ENCODE results near the gene ARL8B. TPM values are rescaled to one million over a fixed set of nuclear protein-coding genes. Genes with fewer than 3 reads are reported as not detected.

The ARL8B gene
- total RNA-seq, 1 donor from 2014 or later = 145 TPM

GRCh38 chr3:5116538-5116937 lies 5.6 kb upstream of the ARL8B start:
- Histone ChIP-seq H3K36me3 (ENCODE audit: control insufficient read depth, insufficient read depth, low read length) (no peaks in the 10 kb centered on the region), H3K27me3 (ENCODE audit: control insufficient read depth, insufficient read depth, low read length) (no peaks in the 10 kb centered on the region), H3K4me3 (ENCODE audit: low read depth, low read length) (no peak overlapping the region)
- DNase-seq (ENCODE audit: low read depth) = no peak
- no peak for TF ChIP-seq CTCF (IDR thresholded peaks at IDR 0.05; ENCODE audit: insufficient read depth, low read length, severe bottlenecking)
- FAIRE-seq = no peak

DNA sequence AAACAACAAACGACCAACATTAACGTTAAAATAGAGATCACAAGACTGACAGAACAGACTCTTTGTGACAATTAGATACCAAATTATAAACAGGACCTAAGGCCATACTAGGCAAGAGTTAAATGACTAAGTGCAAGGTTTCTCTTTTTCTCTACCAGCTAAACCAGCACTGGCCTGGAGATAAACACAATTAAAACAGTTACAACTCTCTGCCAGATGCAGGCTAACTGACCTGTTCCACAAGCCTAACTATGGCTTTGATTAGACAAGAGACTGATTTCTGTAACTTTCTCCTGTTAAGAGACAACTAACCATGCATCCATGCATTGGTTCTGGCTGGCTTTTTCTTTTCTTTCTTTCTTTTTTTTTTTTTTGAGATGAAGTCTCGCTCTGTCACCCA lies 1.6 kb upstream of the ARL8B start:
- TF ChIP-seq CTCF (IDR thresholded peaks at IDR 0.05; ENCODE audit: insufficient read depth, low read length, severe bottlenecking) = no peak
- DNase-seq (ENCODE audit: low read depth) (no peak), FAIRE-seq (no peak)
- no peaks in the 10 kb centered on the region for H3K27me3 ChIP-seq (ENCODE audit: control insufficient read depth, insufficient read depth, low read length)
- no peak overlapping the region for H3K4me3 ChIP-seq (ENCODE audit: low read depth, low read length)
- H3K36me3 ChIP-seq (ENCODE audit: control insufficient read depth, insufficient read depth, low read length) = no peaks in the 10 kb centered on the region

GRCh38 chr3:5122741-5123706 lies 932 bp downstream of the ARL8B start:
- FAIRE-seq = peak; percentile 81
- H3K4me3 ChIP-seq (ENCODE audit: low read depth, low read length) = peak overlapping the region; percentile 94
- TF ChIP-seq CTCF (IDR thresholded peaks at IDR 0.05; ENCODE audit: insufficient read depth, low read length, severe bottlenecking) = peak; percentile 6
- no peaks in the 10 kb centered on the region for H3K36me3 ChIP-seq (ENCODE audit: control insufficient read depth, insufficient read depth, low read length)
- no peaks in the 10 kb centered on the region for H3K27me3 ChIP-seq (ENCODE audit: control insufficient read depth, insufficient read depth, low read length)
- DNase-seq (ENCODE audit: low read depth) = peak; percentile 99

DNA sequence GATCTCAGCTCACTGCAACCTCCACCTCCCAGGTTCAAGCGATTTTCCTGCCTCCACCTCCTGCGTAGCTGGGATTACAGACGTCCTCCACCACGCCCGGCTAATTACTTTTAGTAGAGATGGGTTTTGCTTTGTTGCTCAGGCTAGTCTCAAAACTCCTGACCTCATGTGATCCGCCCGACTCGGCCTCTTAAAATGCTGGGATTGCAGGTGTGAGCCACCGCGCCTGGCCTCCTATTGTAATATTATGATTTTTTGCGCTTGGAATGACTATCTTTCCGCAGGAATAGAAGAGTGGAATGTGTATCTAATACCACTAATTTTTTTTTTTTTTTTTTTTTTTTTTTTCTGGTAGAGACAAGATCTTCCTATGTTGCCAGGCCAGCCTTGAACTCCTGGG lies 1.8 kb downstream of the ARL8B start:
- FAIRE-seq (no peak), DNase-seq (ENCODE audit: low read depth) (no peak)
- TF ChIP-seq CTCF (IDR thresholded peaks at IDR 0.05; ENCODE audit: insufficient read depth, low read length, severe bottlenecking) = no peak

DNA sequence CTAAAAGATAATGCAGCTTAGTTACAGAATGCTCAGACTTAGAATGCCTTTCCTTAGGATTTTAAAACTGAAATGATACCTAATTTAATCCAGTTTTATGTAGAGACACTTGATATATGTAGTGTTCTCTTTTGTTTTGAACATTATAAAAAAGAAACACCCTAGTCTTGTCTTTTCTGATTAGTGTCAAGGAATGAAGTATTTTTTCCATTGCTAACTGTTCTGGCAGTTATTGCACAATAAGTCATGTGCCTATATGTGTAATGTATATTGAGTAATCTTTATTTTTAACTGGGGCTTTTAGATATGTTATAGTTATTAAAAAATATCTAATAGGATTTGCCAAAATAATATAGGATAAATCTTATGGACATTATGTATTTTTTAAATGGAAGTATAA lies 4.5 kb downstream of the ARL8B start:
- Histone ChIP-seq H3K27me3 (ENCODE audit: control insufficient read depth, insufficient read depth, low read length) (no peaks in the 10 kb centered on the region), H3K36me3 (ENCODE audit: control insufficient read depth, insufficient read depth, low read length) (peaks cover 3% of the 10 kb centered on the region), H3K4me3 (ENCODE audit: low read depth, low read length) (no peak overlapping the region)
- TF ChIP-seq CTCF (IDR thresholded peaks at IDR 0.05; ENCODE audit: insufficient read depth, low read length, severe bottlenecking) = no peak
- DNase-seq (ENCODE audit: low read depth) = peak; percentile 81
- no peak for FAIRE-seq

More for the DNA sequence above, 1.8 kb downstream of the ARL8B start:
- Histone ChIP-seq H3K4me3 (ENCODE audit: low read depth, low read length) (peak overlapping the region; percentile 33), H3K27me3 (ENCODE audit: control insufficient read depth, insufficient read depth, low read length) (no peaks in the 10 kb centered on the region), H3K36me3 (ENCODE audit: control insufficient read depth, insufficient read depth, low read length) (no peaks in the 10 kb centered on the region)

Data from bronchial epithelial cell (primary cell).